Measurements from ENCODE around the gene GSTM5. TPM values are rescaled to one million over a fixed set of nuclear protein-coding genes. Genes with fewer than 3 reads are reported as not detected.

GSTM5 gene
- total and polyA plus RNA-seq, 2 of the 8 experiments (the other 6 are each of a cell fraction or from before 2014, with no cell fraction given): 0.24 to 0.89 TPM

GRCh38 chr1:109668123-109668775 lies 43.8 kb upstream of the GSTM5 start:
- no peak overlapping the region for H2BK20ac ChIP-seq (ENCODE audit: low read length)
- TF ChIP-seq MAFK (IDR thresholded peaks at IDR 0.05; ENCODE audit: low read depth, low read length): no peak
- TF ChIP-seq, protein P1, sequence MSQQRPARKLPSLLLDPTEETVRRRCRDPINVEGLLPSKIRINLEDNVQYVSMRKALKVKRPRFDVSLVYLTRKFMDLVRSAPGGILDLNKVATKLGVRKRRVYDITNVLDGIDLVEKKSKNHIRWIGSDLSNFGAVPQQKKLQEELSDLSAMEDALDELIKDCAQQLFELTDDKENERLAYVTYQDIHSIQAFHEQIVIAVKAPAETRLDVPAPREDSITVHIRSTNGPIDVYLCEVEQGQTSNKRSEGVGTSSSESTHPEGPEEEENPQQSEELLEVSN (IDR thresholded peaks at IDR 0.05): no peak
- TF ChIP-seq EZH2 (IDR thresholded peaks at IDR 0.05; ENCODE audit: low read depth, low read length, severe bottlenecking): no peak
- TF ChIP-seq BCL11A (IDR thresholded peaks at IDR 0.05; ENCODE audit: low read depth in 2 of 2, low read length in 2 of 2): no peak
- no peak for TF ChIP-seq SP1 (IDR thresholded peaks at IDR 0.05; ENCODE audit: low read depth, low read length)
- TF ChIP-seq RBBP5 (IDR thresholded peaks at IDR 0.05; ENCODE audit: borderline replicate concordance, low read depth, low read length): no peak
- no peak for TF ChIP-seq USF2 (IDR thresholded peaks at IDR 0.05; ENCODE audit: low read length)
- no peak for TF ChIP-seq TAF1 (IDR thresholded peaks at IDR 0.05; ENCODE audit: low read depth, low read length)
- no peak for TF ChIP-seq SUZ12 (IDR thresholded peaks at IDR 0.05; ENCODE audit: low read length)
- TF ChIP-seq SP4 (IDR thresholded peaks at IDR 0.05; ENCODE audit: low read length): no peak
- no peak for TF ChIP-seq KDM1A (IDR thresholded peaks at IDR 0.05; ENCODE audit: borderline replicate concordance, low read length)

More at GRCh38 chr1:109668123-109668775, 43.8 kb upstream of the GSTM5 start:
- Histone ChIP-seq H2AFZ (ENCODE audit: low read length) (no peak overlapping the region; the same call in 1 of the 2 replicates), H2BK12ac (ENCODE audit: low read depth, low read length) (no peak overlapping the region), H3K4me2 (ENCODE audit: insufficient read depth in 1 of 2, low read depth in 2 of 2, low read length in 2 of 2) (peak overlapping the region; percentile 62 to 65), H3K4me1 (replicated peaks in 1 of 4; ENCODE audit: control insufficient read depth in 3 of 4, insufficient read depth in 4 of 4, low read length in 3 of 4) (peaks cover 0 to 6% (median 5%) of the 10 kb centered on the region in 4 experiments; a peak in 5 of 7 replicates), H3K36me3 (ENCODE audit: control insufficient read depth in 2 of 4, insufficient read depth in 4 of 4, low read length in 3 of 4) (no peaks in the 10 kb centered on the region), H4K8ac (ENCODE audit: extremely low read depth, insufficient read depth, low read length) (no peak overlapping the region), H3K4ac (replicated peaks; ENCODE audit: insufficient read length, low read depth, low read length) (no peak overlapping the region), H3K56ac (replicated peaks; ENCODE audit: insufficient read length, low read depth, low read length) (no peak overlapping the region), H2AK5ac (ENCODE audit: low read depth, low read length) (no peak overlapping the region), H2BK5ac (ENCODE audit: low read depth, low read length) (no peak overlapping the region), H3K4me3 (ENCODE audit: extremely low read depth in 1 of 4, insufficient read depth in 2 of 4, low read depth in 3 of 4, low read length in 4 of 4) (peak overlapping the region; percentile 34 to 59 (median 40); a peak in 7 of 8 replicates), H3K27ac (ENCODE audit: low read depth, low read length) (no peak overlapping the region), H3K14ac (ENCODE audit: insufficient read length) (no peak overlapping the region), H3K27me3 (replicated peaks in 1 of 4; ENCODE audit: control insufficient read depth in 3 of 4, extremely low read depth in 1 of 4, insufficient read depth in 3 of 4, low read length in 3 of 4) (no peaks in the 10 kb centered on the region), H2BK15ac (ENCODE audit: low read length) (no peak overlapping the region), H4K91ac (replicated peaks; ENCODE audit: insufficient read length, low read length) (no peak overlapping the region), H3K9me3 (ENCODE audit: insufficient read depth in 2 of 2, low read depth in 1 of 2, low read length in 1 of 2) (no peaks in the 10 kb centered on the region), H3K18ac (ENCODE audit: extremely low read depth, low read length) (peak overlapping the region; percentile 48), H2BK120ac (replicated peaks; ENCODE audit: low read depth, low read length) (no peak overlapping the region), H3K9ac (replicated peaks in 1 of 4; ENCODE audit: extremely low read depth in 1 of 4, low read depth in 3 of 4, low read length in 3 of 4) (no peak overlapping the region), H3K79me2 (ENCODE audit: control insufficient read depth in 1 of 2, insufficient read depth in 2 of 2, low read length in 2 of 2) (no peaks in the 10 kb centered on the region), H3K23me2 (ENCODE audit: low read depth, low read length) (peaks cover 4% of the 10 kb centered on the region; the same call in 1 of the 2 replicates), H4K5ac (ENCODE audit: insufficient read length, low read depth, low read length) (no peak overlapping the region), H3K79me1 (ENCODE audit: low read depth, low read length) (no peaks in the 10 kb centered on the region), H3K23ac (ENCODE audit: insufficient read length) (no peak overlapping the region), H4K20me1 (replicated peaks in 1 of 2; ENCODE audit: control insufficient read depth in 1 of 2, insufficient read depth in 2 of 2, low read length in 2 of 2) (no peaks in the 10 kb centered on the region)
- ChIA-PET POLR2A (ENCODE audit: partially characterized antibody) (interaction anchor here (0.6 to 0.7 kb wide), 2 partner anchors 12 to 180 kb away, joined by 3 read pairs; partner anchors contain the start of gene GSTM4), CTCF (ENCODE audit: partially characterized antibody) (interaction anchor here (0.8 to 1.9 kb wide), 7 partner anchors 13 to 82 kb away, joined by 3 to 7 read pairs (median 5); partner anchors contain the start of gene GSTM4)
- no peak for FAIRE-seq
- 32% methylated on average over 14 of the region's 26 CpGs; no CpG with 5 or more reads in 1 of the 2 experiments for WGBS, 2 experiments (ENCODE audit: extremely low coverage in 1 of 2, insufficient coverage in 1 of 2, insufficient read length in 1 of 2, insufficient replicate concordance in 2 of 2, low coverage in 1 of 2, low lambda C conversion rate in 2 of 2, missing lambda C conversion rate in 1 of 2)
- no peak for DNase-seq (ENCODE audit: low read depth in 1 of 2, low spot score in 2 of 2)

All from H1 (cell line).